Kidney (tissue), 14 donors: ENCODE measurements around the gene SPATA22. TPM values are rescaled to one million over a fixed set of nuclear protein-coding genes. Genes with fewer than 3 reads are reported as not detected.
"Not testable (repeated sequence)": the region's sequence is repeated elsewhere in the genome, so short reads cannot be mapped to it uniquely, and the experiment has no call there.

ENCODE experiments used
- DNase-seq, 5 donors: peaks; one replicate each; pipeline ENCODE4 v3.0.0-alpha.2; 2013 to 2020
- FAIRE-seq: peaks from 2 replicates; lab custom pipeline; 2012; peaks lifted over from hg19 to GRCh38; lab: Jason Lieb, UNC
- H3K27ac ChIP-seq, 2 donors: one replicate each; pipeline ENCODE4 v1.7.0; 2013; ENCODE audit warnings: low read depth in 2 of 2, low read length in 2 of 2, inconsistent platforms in 1 of 2
- H3K27me3 ChIP-seq: one replicate; pipeline ENCODE4 v1.7.1; 2013; ENCODE audit warnings: low read length, inconsistent platforms; ENCODE audit not compliant: control insufficient read depth, insufficient read depth
- H3K36me3 ChIP-seq, 3 donors: one replicate each; pipeline versions ENCODE4 v1.7.0 to v1.7.1; 2013; ENCODE audit warnings: low read length in 3 of 3, control low read depth in 1 of 3, inconsistent platforms in 1 of 3; ENCODE audit not compliant: insufficient read depth in 3 of 3, control insufficient read depth in 2 of 3
- H3K4me1 ChIP-seq, 3 donors: one replicate each; pipeline versions ENCODE4 v1.7.0 to v1.7.1; 2013; ENCODE audit warnings: low read length in 3 of 3, inconsistent platforms in 1 of 3, low read depth in 1 of 3; ENCODE audit not compliant: control insufficient read depth in 2 of 3, insufficient read depth in 2 of 3
- H3K4me3 ChIP-seq, 3 donors: one replicate each; pipeline versions ENCODE4 v1.7.0 to v1.8.1; 2013; ENCODE audit warnings: low read length in 3 of 3, control low read depth in 1 of 3, inconsistent platforms in 1 of 3
- H3K9ac ChIP-seq, 3 donors: one replicate each; pipeline versions ENCODE4 v1.7.0 to v1.7.1; 2013; ENCODE audit warnings: low read length in 3 of 3, control low read depth in 1 of 3, inconsistent platforms in 1 of 3
- H3K9me3 ChIP-seq, 3 donors: one replicate each; pipeline versions ENCODE4 v1.7.0 to v1.7.1; 2013; ENCODE audit warnings: low read length in 3 of 3, control low read depth in 1 of 3, inconsistent platforms in 1 of 3; ENCODE audit not compliant: control insufficient read depth in 2 of 3, insufficient read depth in 1 of 3
- intact Hi-C: fragments of 100-400 bp; cut with DNase I; formaldehyde crosslinking; loops from one replicate; pipeline ENCODE4 v1.11.1; 2022
- polyA plus RNA-seq: library from polyadenylated mRNA; stranded (reverse); fragments of 350-450 nt; fragmentation: Illumina TruSeq; extraction: RNeasy Lipid Tissue Mini Kit (QIAGEN cat#74804); gene quantifications from one replicate; pipeline ENCODE4 v1.2.3, GENCODE V29; 2014; ENCODE audit warnings: low read depth, low replicate concordance; ENCODE audit not compliant: insufficient read depth
- total RNA-seq: library from RNA; stranded (reverse); fragmentation: NEBNext Ultra II Directional; extraction: Animal tissue kit (Norgen Biotek cat#: 25700); gene quantifications from one replicate; pipeline ENCODE4 v1.2.1, GENCODE V29; 2021
- TF ChIP-seq, protein P1 (sequence below): IDR thresholded peaks from 3 replicates; pipeline ENCODE4 v1.5.1; 2012; ENCODE audit warnings: mild to moderate bottlenecking, moderate library complexity, borderline replicate concordance; ENCODE audit not compliant: insufficient read depth; ENCODE audit errors: extremely low read depth
- donor health status: control.
- donor health status: control.
- donor health status: control.
- donor health status: control.
- donor health status: control.
- donor health status: DM: yes; HTN: yes; CAD: no.
- donor health status: Normal renal cell carcinoma (clear cell type).

SPATA22 gene
- total and polyA plus RNA-seq, 2 donors from 2014 or later, result 0.31 TPM; not detected in 1

DNA sequence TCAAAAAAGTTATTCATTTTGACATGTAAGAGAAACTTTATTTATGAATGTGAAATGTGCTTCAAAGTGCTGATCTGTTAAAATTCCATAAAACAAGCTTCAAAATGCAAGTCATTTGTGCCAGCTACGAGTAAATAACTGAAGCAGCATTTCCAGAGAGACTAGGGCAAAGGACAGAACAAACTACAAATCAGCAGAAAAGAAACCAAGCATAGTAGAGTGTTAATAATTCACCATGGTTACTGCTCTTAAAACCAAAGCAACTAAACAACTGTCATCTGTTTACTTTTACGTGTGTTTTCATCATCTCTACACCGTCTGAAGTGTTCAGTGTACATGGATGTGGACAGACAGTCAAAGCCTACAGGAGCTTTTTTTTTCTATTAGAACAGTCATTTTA, 2.6 kb upstream of the SPATA22 start:
- FAIRE-seq, result peak; percentile 95
- Histone ChIP-seq H3K9ac (peak overlapping the region in 1 of 3 donors; percentile 11), H3K9me3 (no peaks in the 10 kb centered on the region), H3K36me3 (no peaks in the 10 kb centered on the region), H3K4me1 (peaks cover 4 to 9% (median 7%) of the 10 kb centered on the region in 3 donors), H3K4me3 (peak overlapping the region in 2 of 3 donors; percentile 7 to 9), H3K27ac (peak overlapping the region; percentile 52 to 76), H3K27me3 (no peaks in the 10 kb centered on the region)
- intact Hi-C loops, result no loop called here
- peak in 2 of 5 donors; percentile 58 to 70 for DNase-seq
- TF ChIP-seq, protein P1, sequence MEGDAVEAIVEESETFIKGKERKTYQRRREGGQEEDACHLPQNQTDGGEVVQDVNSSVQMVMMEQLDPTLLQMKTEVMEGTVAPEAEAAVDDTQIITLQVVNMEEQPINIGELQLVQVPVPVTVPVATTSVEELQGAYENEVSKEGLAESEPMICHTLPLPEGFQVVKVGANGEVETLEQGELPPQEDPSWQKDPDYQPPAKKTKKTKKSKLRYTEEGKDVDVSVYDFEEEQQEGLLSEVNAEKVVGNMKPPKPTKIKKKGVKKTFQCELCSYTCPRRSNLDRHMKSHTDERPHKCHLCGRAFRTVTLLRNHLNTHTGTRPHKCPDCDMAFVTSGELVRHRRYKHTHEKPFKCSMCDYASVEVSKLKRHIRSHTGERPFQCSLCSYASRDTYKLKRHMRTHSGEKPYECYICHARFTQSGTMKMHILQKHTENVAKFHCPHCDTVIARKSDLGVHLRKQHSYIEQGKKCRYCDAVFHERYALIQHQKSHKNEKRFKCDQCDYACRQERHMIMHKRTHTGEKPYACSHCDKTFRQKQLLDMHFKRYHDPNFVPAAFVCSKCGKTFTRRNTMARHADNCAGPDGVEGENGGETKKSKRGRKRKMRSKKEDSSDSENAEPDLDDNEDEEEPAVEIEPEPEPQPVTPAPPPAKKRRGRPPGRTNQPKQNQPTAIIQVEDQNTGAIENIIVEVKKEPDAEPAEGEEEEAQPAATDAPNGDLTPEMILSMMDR, result no peak

DNA sequence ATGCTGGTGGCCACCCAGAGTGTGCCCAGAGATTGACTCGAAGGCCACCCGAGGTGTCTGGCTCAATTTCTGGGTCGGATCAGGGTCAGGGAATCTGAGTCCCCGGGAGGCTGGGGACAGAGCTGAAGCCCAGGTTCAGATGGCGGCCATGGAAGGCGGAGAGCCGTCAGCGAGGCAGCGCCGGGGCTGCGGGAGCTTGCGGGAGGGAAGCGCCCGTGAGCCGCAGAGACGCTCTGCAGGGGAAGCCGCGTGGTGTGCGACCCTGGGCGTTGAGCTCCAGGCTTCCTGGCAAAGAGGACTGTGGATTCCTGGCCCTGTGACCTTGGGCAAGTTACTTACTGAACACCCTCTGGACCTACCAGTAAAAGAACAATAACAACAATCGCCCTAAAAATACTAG, 518 bp upstream of the SPATA22 start:
- no peaks in the 10 kb centered on the region for H3K9me3 ChIP-seq
- H3K27ac ChIP-seq, result no peak overlapping the region
- no peak overlapping the region for H3K4me3 ChIP-seq
- TF ChIP-seq, protein P1, result no peak
- no peaks in the 10 kb centered on the region for H3K36me3 ChIP-seq
- FAIRE-seq, result no peak
- intact Hi-C loops, result no loop called here
- H3K27me3 ChIP-seq, result no peaks in the 10 kb centered on the region
- H3K4me1 ChIP-seq, result peaks cover 4 to 9% (median 7%) of the 10 kb centered on the region in 3 donors
- H3K9ac ChIP-seq, result no peak overlapping the region
- peak in 1 of 5 donors; percentile 61 for DNase-seq

- Histone ChIP-seq H3K9ac (no peak overlapping the region), H3K27me3 (no peaks in the 10 kb centered on the region), H3K4me3 (no peak overlapping the region), H3K36me3 (no peaks in the 10 kb centered on the region), H3K27ac (no peak overlapping the region), H3K4me1 (no peaks in the 10 kb centered on the region), H3K9me3 (no peaks in the 10 kb centered on the region)
- DNase-seq, result no peak
- no peak for FAIRE-seq
- TF ChIP-seq, protein P1, result no peak
- intact Hi-C loops, result no loop called here
Observed at GRCh38 chr17:3469529-3469928, 2.1 kb downstream of the SPATA22 start.

DNA sequence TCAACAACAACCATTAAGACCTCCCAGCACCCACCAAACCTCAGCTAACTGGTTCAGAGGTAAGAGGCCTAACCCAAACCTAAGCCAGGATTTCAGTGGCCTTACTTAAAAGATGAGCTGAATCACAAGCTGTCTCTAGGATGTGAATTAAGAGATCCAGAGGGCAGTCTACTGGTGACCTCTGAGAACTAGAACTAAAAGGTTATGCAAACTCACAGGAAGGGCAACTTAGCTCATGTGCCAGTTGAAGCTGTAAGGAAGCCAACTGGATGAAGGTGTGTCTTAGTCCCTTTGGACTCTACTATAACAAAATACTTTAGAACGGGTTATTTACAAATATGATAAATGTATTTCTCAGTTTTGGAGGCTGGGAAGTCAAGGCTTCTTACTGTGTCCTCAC, 5.3 kb downstream of the SPATA22 start:
- H3K36me3 ChIP-seq, H3K27me3 ChIP-seq, FAIRE-seq, H3K27ac ChIP-seq, H3K4me1 ChIP-seq, intact Hi-C loops, DNase-seq, H3K9me3 ChIP-seq, H3K4me3 ChIP-seq, H3K9ac ChIP-seq: not testable (repeated sequence)
